B cell (primary cell): ENCODE measurements around the gene CIART.

Experiments used
- CTCF ChIP-seq: fragments of 200-600 bp; IDR thresholded peaks from one replicate; pipeline ENCODE4 v1.8.0; 2022; ENCODE audit warnings: antibody characterized with exemption, mild to moderate bottlenecking
- EZH2 ChIP-seq: IDR thresholded peaks from 2 replicates; pipeline ENCODE4 v1.6.1; 2012; ENCODE audit warnings: borderline replicate concordance, low read depth, mild to moderate bottlenecking, moderate library complexity, low read length; ENCODE audit not compliant: insufficient read depth, poor library complexity, severe bottlenecking

- TF ChIP-seq CTCF: no peak
- no peak for TF ChIP-seq EZH2
Measured at GRCh38 chr1:150256554-150257341, 25.6 kb upstream of the CIART start.
